ENCODE data around the gene MSL1. TPM values are rescaled to one million over a fixed set of nuclear protein-coding genes. Genes with fewer than 3 reads are reported as not detected.

Gene MSL1
- total RNA-seq, 1 donor from 2014 or later, result 29.9 TPM

DNA sequence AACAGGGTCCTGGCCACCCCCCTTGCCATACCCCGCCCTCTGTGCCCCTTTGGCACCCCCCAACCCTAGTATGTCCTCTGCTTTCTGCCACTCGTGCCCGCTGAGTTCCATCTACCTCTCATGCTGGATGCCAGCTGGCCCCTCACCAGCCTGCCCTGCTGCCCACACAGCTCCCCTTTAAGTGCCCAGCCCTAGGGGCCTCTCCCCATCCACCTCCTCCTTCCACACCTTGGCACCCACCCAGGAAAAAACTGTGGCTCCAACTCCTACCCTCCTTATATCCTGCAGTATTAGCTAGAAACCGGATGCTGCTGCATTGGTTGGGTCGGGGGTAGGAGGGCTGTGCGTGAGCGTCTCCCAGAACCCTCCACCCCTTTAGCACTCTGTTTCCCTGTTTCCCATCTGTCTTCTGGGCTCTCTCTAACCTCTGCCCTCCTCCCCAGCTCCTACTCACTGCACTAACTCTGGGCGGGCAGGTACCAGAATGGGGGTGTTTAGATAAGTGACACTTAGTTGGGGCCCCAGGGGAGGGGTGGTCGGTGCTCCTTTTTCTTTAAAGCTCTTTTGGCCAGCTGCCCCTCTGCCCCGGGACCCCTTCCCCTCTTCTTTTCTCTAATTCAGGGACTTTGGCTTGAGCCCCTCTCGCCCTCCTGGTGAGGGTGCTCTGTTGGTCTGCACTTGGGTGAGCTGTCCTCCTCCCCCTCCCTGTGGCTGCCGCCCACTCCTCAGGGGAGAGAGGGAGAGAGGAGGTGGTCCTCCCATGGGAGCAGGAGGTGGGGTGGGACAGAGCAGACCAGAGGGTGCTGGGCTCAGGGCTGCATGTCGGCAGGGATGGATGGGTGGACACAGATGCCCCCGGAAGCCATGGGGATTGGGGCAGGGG, 31.3 kb upstream of the MSL1 start:
- no peak for DNase-seq (ENCODE audit: low read depth, low spot score)

DNA sequence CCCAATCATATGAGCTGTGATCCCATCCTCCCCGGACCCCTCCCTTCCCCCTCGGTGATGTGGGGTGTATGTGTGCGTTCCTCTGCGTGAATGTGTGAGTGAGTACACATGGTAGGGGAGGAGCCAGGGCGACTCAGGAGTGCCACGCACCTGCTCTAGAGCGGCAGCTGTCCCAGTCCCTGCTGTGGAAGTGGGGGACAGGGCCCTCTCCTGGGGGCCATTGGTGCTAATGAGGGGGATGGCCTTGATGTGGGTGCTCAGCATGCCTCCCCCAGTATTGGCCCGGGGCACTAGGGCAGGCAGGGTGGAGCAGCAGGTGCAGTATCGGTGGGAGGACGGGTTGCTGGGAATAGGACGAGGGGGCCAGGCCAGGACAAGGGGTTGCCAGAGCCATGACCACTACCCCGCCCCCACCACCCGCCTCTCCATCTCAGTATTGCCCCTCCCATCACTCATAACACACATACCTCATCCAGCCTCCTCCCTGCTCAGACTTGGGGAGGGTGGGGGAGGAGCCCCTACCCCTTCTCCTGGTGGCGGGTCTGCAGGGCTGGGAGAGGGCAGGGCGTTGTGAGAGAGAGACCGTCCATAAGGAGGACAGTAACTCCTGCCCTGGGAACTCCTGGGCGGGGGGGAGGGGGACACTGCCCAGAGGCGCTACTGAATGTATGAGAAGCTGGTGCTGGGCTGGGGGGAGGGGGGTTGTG, 29.9 kb upstream of the MSL1 start:
- DNase-seq (ENCODE audit: low read depth, low spot score), result no peak

- no peak for DNase-seq (ENCODE audit: low read depth, low spot score)
Measured at GRCh38 chr17:40092581-40092980, 29.2 kb upstream of the MSL1 start.

GRCh38 chr17:40093005-40093579, 28.7 kb upstream of the MSL1 start:
- no peak for DNase-seq (ENCODE audit: low read depth, low spot score)

- no peak for DNase-seq (ENCODE audit: low read depth, low spot score)
Measured at GRCh38 chr17:40093580-40094201, 28.1 kb upstream of the MSL1 start.

GRCh38 chr17:40094874-40095273, 26.9 kb upstream of the MSL1 start:
- DNase-seq (ENCODE audit: low read depth, low spot score), result no peak

- no peak for DNase-seq (ENCODE audit: low read depth, low spot score)
Measured at GRCh38 chr17:40095351-40095943, 26.3 kb upstream of the MSL1 start.

DNA sequence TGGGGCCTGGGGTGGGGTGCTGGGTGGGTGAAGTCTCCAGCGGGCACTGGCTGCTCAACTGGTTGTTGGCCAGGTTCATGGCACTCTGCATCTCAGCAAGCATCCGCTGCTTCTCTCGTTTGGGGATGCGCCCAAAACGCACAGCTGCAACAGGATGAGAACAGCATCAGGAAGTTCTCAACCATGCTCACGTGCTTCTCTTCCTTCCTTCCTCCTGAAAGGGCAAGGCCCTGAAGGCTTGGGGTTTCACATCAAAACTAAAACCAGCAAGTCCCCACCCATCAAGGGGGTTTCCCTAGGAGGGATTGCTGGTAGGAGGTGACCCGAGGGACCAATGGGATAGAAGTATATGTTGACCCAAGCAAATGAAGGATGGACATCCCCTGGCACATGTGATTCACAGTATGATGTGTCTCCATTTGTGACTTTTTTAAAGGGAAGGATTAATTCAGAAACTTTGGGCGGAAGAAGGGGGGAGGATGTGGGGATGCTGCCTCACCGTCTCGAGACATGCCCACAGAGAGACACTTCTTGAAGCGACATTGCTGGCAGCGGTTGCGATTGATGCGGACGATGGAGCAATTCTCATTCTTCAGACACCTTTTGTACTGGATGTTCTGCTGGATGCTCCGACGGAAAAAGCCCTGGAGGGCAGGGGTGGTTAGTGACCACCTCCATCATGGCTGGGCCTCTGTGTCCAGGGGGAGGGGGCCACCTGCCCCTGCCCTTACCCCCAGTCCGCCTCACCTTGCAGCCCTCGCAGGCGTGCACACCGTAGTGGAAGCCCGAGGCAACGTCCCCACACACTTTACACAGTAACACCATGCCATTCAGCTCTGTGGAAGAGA, 25.6 kb upstream of the MSL1 start:
- no peak for DNase-seq (ENCODE audit: low read depth, low spot score)

- DNase-seq (ENCODE audit: low read depth, low spot score), result no peak
Measured at GRCh38 chr17:40097087-40097486, 24.7 kb upstream of the MSL1 start.

DNA sequence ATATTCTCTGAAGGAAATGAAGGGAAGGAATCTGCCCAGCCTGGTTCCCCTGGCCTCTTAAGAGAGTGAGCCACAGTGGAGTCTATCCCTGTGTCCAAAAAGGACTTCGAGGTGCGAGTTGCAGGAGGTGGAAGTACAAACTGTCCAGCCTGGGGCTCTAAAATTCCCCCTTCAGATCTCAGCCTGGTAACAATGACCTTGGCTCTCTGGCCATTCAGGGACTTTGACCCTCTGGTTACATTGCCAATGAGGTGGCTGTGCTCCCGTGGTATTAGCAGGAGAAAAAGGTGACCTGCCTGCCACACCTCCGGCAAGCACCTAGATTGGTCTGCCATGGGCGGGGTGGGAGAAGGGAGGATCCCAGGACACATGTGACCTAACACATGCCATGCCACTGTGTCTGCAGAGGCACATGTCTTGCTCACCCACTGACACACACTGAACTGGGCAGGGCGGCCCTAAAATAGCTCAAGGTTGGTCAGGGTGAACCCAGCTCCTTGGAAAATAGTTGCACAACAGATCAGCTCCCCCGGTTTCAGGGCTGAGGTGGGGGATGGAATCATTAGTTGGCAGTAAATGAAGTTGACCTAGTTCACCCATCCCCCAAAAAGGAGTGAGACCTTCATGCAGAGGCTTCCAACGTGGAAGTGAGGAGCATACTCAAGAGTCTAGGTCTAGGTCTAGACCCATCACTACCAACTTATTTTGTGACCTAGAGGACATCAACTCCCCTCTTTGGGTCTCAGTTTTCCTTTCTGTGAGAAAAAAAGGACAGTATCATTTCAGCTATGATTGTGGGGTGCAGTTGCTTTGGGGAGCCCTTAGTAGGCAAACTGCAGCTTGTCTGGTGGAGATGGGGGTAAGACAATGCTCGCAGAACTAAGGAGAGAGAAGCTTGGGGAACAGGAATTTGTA, 23.6 kb upstream of the MSL1 start:
- no peak for DNase-seq (ENCODE audit: low read depth, low spot score)

DNA sequence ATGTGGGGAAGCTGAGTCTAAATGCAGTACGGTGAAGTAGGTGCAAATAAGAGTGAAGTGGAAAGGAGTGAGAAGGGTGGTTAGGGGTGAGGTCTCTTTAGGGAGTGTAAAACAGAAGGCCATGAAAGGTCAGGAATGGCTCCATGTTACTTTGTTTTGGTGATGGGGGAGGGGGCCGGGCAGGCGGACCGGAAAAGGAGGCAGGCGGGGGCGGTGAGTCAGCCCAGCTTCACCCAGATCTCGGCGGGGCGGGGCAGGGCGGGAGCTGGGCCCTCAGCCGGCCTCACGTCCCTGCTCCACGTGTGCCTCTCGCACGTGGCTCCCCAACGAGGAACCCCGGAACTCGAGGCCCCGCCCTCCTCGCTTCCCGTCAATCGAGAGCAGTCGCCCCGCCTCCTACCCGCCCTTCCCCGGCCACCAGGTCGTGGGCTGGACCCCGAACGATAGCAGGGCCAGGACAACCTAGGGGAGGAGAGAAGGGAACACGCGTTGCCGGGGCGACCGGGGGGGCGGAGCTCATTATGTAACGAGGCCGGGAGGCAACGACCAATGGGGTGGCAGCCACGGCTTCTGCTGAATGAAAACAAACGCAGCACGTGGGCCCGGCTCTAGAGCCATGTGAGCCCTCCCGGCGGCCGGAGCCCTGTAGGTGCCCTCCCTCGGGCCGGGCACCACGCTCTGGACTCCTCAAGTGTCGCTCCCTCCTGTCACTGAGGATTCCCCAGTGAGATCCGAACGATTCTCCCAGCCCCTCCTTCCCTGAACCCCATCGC, 22.7 kb upstream of the MSL1 start:
- DNase-seq (ENCODE audit: low read depth, low spot score), result peak; percentile 84

GRCh38 chr17:40099619-40100418, 22.0 kb upstream of the MSL1 start:
- DNase-seq (ENCODE audit: low read depth, low spot score), result no peak

DNA sequence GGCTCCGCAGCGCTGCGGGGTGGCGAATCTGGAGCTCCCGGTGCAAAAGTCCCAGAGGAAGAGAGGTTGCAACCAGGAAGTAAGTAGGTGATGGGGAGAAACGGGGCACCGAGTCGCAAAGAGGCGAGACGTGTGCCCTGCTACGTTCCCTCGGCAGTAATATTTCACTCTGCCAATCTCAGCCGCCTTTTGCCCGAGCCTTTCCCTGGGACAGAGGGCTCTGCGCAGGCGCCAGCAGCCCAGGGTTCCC, 21.4 kb upstream of the MSL1 start, which contains the start of gene NR1D1:
Gene NR1D1, minus strand, starts transcription at position 171 of the 250 bp plus-strand sequence. CDS start 495 bp downstream, outside the sequence.
- DNase-seq (ENCODE audit: low read depth, low spot score), result no peak

DNA sequence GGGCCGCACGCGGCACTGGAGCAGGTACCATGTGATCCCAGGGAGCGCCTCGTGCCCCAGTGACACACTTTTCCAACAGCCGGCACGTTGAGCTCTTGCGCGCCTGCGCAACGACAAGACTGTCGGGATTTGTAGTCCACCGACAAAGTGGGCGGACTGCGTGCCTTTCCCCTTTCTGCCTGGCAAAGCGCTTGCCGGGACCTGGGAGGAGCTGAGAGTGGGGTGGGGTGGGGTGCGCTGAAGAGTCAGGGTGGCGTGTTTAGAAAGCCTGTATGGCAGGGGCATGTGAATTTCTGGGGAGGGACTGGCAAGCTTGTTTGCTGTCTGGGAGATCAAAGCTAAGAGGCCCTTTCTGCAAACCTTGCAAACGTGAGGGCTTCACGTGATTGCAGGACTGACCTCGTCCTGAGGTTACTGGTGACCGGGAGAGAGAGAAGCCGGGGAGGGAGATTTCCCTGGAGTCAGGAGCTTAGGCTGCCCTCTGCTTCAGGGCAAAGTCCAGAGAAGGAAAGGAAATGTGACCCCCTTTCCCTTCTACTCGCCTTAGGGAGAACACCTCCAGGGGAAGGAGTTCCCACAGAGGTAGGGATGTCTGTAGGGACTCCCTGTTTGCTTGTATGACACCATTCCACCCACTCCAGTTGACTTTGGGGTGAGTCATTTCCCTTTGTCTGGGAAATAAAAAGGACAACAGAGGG, 21.0 kb upstream of the MSL1 start:
- DNase-seq (ENCODE audit: low read depth, low spot score), result peak; percentile 94

- no peak for DNase-seq (ENCODE audit: low read depth, low spot score)
Measured at GRCh38 chr17:40101367-40102210, 20.2 kb upstream of the MSL1 start.

DNA sequence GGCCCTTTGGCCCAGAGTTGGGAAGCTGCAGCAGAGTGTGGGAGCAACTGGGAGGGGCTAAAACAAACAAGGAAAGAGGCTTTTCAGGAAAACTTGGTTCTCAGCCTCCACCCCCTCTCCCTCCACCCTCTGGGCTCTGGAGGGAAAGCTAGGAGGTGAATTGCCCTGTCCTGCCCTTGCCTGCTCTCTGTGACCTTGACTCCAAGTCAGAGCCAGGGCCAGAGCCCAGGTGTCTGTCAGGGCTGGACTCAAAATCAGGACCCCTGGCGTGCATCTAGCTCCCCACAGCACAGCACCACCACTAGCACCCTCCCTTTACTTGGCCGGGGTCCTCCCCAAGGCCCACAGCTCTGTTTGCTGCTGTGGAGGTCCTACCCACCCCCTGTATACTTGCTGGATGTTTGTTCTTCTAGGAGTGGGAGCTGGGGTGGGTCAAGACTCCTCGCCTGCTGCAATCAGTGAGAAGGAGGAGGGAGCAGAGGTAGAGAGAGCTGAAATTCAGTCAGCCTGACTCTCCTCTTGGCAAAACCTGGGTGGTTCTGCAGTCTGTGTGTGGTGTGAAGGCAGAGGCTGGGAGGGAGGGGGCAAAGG, 18.6 kb upstream of the MSL1 start:
- no peak for DNase-seq (ENCODE audit: low read depth, low spot score)

Measured in pulmonary artery endothelial cell (primary cell).